ENCODE results near the gene DNAJB8.

DNA sequence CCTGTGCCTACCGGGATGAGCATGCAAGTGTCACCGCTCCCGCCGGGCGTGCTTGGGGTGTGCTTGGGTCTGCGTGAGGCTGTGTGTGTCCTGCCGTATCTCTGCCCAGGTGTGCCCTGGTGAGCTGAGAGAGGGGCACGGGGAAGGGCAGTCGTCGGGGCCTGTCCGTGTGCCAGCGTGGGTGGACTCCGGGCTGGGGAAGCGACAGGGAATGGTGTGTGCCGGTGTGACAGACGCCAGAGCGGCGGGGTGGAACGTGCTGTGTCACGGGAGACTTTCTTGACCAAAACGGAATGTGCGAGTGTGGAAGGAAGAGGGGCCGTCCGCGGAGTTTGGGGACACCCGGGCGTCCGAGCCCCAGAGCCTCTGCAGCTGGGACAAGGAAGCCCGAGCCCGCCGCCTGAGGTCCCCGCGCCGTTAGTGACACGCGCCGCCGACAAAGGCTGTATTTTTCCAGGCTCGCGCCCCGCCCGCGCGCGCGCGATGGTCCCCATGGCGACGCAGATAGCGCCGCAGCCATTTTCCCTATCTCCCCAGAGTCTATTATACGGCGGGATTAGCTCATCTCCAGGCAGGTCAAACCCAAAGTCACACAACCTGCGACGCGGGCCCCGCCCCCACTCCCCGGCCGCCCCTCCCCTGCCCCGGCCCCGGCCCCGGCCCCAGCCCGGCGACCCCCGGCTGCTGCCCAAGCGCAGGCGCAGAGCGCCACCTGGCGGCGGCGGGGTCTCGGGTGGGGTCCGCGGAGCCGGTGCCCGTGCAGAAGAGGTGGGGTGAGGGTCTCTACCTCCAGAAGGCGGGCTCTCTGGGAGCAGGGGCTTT, 30.8 kb upstream of the DNAJB8 start:
- TF ChIP-seq, protein P1, sequence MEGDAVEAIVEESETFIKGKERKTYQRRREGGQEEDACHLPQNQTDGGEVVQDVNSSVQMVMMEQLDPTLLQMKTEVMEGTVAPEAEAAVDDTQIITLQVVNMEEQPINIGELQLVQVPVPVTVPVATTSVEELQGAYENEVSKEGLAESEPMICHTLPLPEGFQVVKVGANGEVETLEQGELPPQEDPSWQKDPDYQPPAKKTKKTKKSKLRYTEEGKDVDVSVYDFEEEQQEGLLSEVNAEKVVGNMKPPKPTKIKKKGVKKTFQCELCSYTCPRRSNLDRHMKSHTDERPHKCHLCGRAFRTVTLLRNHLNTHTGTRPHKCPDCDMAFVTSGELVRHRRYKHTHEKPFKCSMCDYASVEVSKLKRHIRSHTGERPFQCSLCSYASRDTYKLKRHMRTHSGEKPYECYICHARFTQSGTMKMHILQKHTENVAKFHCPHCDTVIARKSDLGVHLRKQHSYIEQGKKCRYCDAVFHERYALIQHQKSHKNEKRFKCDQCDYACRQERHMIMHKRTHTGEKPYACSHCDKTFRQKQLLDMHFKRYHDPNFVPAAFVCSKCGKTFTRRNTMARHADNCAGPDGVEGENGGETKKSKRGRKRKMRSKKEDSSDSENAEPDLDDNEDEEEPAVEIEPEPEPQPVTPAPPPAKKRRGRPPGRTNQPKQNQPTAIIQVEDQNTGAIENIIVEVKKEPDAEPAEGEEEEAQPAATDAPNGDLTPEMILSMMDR (conservative IDR thresholded peaks at IDR 0.05 in 1 of 2, IDR thresholded peaks at IDR 0.05 in 1 of 2; ENCODE audit: extremely low read depth in 1 of 2, insufficient read depth in 1 of 2, low read depth in 1 of 2, low read length in 2 of 2), result peak; percentile 40 to 63
- TF ChIP-seq EZH2 (IDR thresholded peaks at IDR 0.05; ENCODE audit: borderline replicate concordance, low read length), result peak; percentile 77
